CD4-positive, alpha-beta T cell treated with Interleukin-2 at 100 ng/mL for 4 hours (primary cell): Measurements from ENCODE around the gene CPT2.
A peak's percentile ranks its signal among the peaks of the same experiment; 100 is the strongest.
"Not testable (repeated sequence)": the region's sequence is repeated elsewhere in the genome, so short reads cannot be mapped to it uniquely, and the experiment has no call there.

ENCODE experiments used
- DNase-seq: peaks from one replicate; pipeline ENCODE4 v3.0.0-alpha.2; 2020; ENCODE audit warnings: low spot score

Gene CPT2

DNA sequence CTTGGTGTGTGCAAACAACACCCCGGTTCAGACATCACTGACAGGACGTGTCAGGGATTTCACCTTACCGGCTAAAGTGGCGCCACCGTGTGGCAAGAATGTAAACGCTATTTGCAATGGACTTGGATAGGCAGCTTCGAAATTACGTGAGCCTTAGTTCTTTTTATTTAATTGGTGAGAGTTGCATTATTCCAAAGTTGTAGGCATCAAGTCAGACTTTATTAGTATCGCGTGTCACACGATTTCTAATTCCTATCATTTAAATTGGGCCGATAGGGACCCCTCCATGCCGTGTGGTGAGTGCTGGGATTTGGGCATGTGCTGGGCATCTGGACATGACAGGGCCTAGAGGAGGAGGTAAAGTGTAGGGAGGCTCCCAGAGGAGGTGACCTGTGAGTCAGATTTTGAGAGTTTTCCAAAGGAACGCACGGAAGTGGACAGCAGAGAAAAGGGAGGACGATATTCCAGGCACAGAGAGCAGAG, 14.5 kb upstream of the CPT2 start:
- DNase-seq = peak; percentile 84

DNA sequence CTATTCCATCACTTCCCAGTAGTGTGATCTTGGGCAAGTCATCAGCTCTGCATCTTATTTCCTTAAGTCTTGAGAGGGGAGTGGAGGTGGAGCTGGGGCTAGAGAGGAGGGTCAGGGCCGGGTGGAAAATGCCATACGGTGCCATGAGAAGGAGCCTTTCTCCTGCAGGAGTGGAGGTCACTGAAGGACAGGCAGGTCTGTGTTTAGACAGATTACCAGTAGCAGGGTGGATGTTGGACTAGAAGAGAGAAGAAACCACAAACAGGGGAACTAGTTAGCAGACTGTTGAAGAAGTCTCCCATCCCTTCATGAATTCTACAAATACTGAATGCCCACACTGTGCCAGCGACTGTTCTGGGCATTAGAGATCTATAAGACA, 13.9 kb upstream of the CPT2 start:
- no peak for DNase-seq

DNA sequence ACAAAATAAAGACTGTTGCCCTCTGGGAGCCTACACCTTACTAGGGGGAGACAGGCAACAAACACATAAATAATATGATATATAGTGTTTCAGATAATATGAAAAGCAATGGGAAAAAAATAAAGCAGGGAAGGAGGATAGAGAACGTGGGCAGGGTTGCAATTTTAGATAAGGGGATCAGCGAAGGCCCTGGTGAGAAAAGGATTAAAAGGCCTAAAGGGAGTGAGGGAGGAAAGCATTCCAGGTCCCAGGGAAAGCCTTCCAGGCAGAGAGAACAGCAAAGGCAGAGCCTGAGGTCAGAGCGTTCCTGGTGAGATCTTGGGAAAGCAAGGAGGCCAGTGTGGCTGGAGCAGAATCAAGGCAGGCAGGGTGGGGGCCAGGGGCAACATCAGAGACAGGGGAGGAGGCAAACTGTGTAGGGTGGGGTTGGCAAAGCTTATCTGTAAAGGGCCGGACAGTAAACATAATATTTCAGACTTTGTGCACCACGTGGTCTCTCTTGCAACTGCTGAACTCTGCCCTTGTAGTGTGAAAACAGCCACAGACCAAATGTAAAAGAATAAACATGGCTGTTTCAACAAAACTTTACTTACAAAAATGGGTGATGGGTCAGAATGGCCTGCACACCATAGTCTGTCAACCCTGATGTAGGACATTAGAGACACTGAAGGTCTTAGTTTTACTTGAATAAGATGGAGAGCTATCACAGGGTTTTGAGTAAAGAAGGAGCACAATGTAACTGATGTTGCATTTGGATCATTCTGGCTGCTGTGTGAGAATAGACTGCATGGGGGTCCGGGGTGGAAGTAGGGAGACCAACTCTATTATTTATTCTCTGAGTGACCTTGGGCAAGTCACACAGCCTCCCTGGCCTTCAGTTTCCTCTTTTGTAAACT, 13.3 kb upstream of the CPT2 start:
- no peak for DNase-seq

DNA sequence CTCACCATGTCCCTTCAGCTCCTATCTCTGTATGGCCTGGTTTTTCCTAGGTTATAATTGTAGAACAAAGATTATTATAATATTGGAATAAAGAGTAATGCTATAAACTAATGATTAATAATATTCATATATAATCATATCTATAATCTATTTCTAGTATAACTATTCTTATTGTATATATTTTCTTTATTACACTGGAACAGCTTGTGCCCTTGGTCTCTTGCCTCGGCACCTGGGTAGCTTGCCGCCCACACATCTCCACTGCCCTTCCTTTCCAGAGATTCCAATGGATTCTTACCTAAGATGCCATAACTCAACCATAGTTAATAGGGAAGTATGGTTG, 10.7 kb upstream of the CPT2 start:
- DNase-seq = not testable (repeated sequence)

DNA sequence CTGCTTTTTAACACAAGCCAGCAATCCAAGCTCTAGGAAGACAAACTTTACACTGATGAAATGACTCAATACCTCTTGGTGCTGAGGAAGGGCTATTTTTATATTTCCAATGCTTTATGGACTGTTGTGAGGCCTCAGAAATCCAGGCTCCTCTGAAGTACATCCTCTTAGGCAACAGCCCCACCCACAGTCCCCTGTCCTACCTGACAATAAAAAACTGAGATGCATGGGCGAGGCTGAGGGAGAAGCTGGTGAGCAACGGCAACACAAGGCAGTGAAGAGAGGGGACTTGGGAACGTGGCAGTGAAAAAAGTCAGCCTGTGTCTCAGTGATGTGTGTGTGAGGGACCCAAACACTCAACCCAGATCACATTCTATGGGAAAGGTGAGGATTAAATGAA, 10.1 kb upstream of the CPT2 start:
- DNase-seq = no peak

DNA sequence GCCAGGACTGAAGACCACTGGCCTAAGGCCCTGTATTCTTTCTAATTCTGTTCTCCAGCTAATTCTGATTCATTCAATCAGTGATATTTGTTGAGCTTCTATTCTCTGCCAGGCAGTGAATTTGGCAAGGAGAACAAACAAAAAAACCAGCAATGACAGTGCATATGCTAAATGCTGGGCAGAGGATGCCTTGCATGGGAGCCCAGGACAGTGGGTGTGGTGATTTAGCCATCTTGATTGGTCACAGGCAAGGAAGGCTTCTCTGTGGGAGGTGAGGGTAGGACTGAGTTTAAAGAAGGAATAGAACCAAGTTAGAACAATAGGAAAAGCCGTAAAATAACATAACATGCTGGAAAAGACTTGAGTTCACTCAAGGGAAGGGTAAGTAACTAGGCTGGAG, 9.2 kb upstream of the CPT2 start:
- DNase-seq = no peak

DNA sequence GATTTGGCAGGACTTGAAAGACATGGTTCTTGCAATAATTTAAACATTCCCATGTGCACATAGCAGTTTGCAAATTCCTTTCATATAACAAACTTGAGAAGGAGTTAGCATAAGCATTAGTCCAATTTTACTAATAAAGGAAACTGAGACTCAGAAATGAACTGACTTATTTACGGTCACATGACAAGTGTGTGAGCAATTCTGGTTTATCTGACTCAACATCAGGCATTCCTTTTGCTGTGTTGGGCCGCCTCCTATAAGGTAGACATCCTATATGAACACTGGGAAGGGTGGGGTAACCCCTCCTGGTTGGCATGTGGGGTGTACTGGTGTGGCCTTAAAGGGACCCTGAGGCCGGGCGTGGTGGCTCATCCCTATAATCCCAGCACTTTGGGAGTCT, 8.5 kb upstream of the CPT2 start:
- DNase-seq = no peak

DNA sequence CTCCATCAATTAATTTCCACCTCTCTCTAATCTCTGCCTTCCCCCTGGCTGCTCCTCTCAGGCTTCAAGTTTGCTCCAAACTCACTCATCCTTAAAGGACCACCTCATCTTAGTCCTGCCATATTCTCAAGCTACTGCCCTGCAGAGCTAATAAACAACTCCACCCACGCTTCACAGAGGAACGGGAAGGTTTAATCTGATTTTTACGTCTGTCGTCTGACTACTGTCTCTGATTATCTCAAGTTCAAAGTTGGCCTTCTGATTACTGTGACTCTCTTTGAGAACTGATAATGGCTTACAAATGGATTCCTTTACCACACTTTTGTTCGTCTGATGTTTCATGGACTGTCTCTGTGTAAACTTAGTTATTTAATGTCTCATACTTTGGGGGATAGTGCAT, 7.6 kb upstream of the CPT2 start:
- DNase-seq = no peak

DNA sequence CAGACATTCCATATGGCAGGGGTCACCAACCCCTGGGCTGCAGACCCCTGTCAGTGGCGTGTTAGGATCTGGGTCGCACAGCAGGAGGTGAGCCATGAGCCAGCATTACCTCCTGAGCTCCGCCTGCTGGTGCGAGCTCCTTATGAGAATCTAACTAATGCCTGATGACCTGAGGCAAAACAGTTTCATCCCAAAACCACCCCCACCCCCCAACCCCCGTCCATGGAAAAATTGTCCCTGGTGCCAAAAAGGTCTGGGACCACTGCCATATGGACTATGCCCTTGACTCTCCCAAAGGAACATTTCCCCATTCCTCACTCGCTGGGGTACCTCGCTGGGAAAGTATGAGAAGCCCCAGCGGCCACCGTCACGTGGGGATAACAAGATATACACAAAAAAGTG, 6.4 kb upstream of the CPT2 start:
- DNase-seq = no peak

DNA sequence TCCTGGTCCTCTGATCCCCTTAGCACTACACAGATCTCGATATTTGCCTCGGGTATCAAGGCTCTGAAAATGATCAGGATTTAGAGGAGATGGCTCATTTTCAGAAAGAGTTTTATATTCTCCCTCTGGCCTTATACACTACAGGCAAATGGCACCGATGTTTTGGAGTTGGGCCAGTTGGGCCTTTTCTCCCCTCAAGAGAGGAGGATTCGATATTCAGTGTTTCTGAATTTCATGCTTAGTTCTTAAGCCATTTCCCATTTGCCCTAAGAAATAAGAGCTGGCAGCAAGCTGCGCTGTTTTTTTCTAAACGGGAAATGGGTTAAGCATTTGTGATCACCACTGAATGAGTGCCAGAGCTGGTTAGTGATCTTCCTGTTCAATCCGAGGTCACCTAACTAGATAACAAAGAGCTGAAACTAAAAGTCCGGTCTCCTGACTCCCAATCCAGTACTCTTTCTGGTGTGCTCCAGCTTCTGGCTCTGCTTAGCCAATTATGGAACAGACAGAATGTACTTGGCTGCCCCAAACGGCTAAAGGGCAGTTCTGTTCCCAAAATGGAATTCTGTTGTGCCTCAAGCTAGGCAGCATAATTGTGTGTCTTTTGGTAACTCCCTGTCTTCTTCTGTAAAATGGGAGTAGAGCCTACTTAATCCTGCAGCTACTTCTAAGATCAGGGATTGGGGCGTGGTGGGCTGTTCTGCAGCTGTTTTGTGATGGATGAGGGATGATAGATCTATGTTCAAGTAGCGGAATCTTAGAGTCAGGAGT, 1.2 kb upstream of the CPT2 start:
- DNase-seq = no peak

DNA sequence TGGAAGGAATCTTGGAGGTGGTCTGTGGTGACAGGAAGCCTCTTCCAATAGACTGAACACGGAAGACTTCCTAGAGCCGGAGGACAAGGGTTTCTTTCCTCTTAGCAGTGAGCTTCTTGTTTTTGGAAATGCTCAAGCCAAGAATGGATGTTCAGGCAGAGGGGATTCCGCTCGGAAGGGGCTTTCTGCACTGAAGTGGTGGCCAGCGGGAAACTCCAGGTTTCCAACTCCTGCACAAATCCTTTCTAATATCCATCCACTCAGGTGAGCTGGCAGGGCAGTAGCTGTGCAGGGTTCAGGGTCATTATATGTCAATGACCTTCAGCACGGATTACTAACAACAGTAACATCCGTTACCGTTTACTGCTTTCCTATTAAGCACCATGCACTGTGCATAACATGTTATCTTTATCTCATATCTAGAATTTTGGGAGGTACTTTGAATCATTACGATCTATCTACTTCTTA, 573 bp upstream of the CPT2 start:
- no peak for DNase-seq

DNA sequence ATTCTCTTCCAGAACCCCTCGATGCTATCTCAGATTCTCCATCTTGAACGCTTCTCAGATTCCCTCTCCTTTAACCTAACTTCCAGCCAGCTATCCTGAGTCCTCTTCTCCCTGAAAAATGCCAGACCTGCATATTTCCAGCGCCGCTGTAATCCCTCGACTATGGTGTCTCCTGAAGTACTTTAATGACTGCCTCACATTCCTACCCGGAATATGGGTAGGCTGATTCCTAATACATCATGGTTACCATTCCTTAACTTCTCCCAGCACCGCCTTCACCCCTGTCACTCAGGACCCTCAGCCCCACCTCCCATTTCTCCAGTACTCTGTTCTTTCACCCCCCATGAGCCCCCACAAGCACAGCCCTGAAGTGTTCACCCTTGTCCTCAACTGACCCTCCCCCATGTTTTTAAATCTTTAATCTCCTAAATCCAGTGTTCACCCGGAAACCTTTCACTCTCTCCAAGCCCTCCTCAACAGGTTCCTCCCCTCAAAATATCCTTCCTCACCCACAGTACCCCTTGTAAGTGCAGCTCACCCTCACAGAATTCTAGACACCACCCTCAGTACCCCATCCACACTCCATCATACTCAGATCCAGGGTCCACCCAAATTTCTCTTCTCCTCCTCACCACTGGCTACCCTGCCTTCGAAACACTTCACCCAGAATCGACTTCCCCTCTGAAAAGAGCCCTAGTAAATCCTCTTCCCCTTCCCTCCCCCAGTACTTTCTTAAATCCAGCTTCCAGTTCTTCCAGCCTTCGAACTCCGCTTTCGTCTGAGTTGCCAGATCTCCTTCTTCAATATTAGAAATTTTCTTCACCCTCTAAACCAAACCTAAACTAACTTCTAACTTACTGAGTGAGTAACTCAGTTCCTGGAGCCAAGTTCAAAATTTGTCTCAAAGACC, 922 bp downstream of the CPT2 start:
- no peak for DNase-seq

DNA sequence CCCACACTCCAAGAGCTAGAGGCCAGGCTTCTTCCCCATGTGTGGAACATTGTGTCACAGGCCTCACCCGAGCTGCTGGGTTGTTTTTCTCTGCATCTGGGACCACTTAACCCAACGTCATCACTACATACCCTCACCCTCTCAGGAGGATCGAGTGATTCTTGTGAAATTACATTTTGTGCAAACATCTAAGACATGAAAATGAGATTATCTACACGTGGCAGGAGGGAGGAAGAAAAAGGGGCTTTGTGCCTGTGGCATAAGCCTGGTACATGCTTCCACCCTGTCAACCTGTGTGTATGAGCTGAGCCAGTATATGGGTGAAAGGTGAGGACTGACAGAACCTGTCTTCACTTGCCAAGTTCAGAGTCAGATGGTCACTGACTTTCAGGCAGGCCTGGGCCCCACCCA, 1.6 kb downstream of the CPT2 start:
- no peak for DNase-seq

DNA sequence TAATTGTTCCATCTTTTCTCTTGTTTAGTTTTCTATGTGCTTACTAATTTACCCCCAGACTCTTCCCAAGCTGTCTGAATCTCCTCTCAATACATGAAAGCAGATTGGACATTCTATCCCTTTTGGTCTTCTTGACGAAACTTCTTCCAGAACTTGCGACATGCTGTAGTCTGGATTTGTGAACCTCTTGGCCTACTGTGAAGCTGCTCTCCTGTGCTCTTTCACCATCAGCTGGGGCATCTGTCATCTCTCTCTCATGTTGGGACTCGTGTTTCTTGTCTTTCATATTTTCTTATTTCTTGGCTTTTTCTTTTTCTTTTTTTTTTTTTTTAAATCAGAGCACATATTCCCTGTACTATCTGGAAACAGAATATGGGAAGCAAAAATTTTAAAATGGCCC, 6.8 kb downstream of the CPT2 start:
- DNase-seq = no peak

DNA sequence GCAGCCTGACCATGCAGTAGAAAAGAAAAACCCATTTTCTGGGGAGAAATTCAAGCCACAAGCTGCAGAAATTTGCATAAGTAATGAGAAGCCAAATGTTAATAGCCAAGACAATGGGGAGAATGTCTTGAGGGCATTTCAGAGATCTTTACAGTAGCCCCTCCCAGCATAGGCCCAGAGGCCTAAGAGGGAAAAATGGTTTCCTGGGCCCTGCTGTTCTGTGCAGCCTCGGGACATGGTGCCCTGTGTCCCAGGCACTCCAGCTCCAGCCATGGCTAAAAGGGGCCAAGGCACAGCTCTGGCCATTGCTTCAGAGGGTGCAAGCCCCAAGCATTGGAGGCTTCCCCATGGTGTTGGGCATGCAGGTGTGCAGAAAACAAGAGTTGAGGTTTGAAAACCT, 8.9 kb downstream of the CPT2 start:
- not testable (repeated sequence) for DNase-seq

DNA sequence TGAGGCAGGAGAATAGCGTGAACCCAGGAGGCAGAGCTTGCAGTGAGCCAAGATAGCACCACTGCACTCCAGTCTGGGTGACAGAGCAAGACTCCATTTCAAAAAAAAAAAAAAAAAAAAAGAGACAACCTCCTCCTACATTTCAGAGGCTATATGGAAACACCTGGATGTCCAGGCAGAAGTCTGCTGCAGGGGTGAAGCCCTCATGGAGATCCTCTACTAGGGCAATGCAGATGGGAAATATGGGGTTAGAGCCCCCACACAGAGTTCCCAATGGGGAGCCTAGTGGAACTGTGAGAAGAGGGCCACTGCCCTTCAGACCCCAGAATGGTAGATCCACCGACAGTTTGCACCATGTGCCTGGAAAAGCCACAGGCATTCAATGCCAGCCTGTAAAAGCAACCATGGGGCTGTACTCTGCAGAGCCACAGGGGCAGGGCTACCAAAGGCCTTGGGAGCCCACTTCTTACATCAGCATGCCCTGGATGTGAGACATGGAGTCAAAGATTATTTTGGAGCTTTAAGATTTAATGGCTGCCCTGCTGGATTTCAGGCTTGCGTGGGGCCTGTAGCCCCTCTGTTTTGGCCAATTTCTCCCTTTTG, 9.6 kb downstream of the CPT2 start:
- DNase-seq = not testable (repeated sequence)

DNA sequence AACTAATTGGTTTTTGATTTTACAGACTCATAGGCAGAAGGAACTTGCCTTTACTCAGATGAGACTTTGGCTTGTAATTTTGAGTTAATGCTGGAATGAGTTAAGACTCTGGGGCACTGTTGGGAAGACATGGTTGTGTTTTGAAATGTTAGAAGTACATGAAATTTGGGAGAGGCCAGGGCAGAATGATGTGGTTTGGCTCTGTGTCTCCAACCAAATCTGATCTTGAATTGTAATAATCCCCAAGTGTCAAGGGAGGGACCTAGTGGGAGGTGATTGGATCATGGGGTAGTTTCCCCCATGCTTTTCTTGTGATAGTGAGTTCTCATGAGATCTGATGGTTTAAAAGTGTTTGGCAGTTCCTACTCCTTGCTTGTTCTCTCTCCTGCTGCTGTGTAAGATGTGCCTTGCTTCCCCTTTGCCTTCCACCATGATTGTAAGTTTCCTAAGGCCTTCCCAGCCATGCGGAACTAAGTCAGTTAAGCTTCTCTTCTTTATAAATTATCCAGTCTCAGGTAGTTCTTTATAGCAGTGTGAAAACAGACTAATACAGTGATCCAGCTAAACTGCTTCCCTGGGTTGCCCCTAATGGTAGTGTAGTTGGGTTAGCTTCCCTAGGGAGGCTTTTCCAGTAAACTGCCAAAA, 10.2 kb downstream of the CPT2 start:
- DNase-seq = no peak

DNA sequence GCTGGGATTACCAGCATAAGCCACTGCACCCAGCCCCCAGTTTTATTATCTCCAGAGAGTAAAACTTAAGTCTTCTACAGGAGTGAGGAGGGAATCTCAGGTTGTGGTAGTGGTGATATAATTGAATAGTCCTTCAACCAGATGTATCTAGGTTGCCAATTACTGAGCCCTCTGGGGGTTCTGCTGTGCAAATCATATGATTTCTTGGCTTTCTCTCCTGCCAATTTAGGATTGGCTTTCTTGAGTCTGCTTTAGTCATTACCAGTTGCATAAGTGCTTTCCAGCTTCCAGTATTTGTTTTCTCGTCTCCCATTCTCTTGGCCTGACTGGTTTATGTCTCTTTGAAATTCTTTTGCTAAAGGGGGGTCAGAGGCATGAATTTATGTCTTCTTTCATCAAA, 11.1 kb downstream of the CPT2 start:
- no peak for DNase-seq

DNA sequence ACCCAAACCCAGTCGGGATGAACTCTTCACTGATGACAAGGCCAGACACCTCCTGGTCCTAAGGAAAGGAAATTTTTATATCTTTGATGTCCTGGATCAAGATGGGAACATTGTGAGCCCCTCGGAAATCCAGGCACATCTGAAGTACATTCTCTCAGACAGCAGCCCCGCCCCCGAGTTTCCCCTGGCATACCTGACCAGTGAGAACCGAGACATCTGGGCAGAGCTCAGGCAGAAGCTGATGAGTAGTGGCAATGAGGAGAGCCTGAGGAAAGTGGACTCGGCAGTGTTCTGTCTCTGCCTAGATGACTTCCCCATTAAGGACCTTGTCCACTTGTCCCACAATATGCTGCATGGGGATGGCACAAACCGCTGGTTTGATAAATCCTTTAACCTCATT, 13.7 kb downstream of the CPT2 start:
- DNase-seq = no peak

DNA sequence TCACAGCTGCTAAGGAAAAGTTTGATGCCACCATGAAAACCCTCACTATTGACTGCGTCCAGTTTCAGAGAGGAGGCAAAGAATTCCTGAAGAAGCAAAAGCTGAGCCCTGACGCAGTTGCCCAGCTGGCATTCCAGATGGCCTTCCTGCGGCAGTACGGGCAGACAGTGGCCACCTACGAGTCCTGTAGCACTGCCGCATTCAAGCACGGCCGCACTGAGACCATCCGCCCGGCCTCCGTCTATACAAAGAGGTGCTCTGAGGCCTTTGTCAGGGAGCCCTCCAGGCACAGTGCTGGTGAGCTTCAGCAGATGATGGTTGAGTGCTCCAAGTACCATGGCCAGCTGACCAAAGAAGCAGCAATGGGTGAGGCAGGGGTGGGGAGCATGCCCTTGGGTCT, 14.3 kb downstream of the CPT2 start:
- DNase-seq = no peak

DNA sequence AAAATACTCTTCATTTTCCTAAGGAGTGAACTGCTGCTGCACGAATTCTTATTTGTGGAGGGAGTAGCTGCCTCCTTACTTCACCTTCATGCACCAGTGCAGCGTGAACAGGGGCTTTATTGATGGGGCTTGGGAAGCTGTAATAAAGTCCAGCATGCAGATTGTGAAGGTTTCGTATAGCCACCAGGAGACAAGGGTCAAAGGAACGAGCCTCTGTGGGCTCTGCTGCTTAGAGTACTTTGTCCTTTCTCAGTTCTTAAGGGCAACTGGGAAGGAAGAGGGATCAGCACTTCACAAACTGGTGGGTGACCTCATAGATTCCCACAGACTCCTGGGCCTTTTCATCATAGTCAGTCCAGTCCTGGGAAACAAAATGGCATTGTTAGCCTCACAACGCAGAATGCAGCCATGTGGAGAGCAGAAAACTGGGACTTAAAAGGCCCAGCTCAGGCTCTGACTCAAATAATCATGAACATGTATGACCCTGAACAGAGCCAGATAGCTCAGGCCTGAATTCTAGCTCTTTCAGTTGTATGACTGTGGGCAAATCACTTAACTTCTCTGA, 17.8 kb downstream of the CPT2 start:
- DNase-seq = no peak
